GM12878 (cell line): ENCODE results near the gene ARHGAP20. TPM values are rescaled to one million over a fixed set of nuclear protein-coding genes. Genes with fewer than 3 reads are reported as not detected.

Experiments
- ATAC-seq: fragments of 200-7000 bp; cut with Tn5 transposase; 3 replicates; pipeline ENCODE4 v1.9.1; 2020; ENCODE audit warnings: mild to moderate bottlenecking, moderate library complexity
- BruUV-seq: library from RNA; stranded (reverse); fragments of 400-500 nt; replicated peaks from 2 replicates; lab custom pipeline; 2021; lab: Mats Ljungman, UMichigan
- CTCF ChIA-PET: fragments of 300-600 bp; sonication (Branson Sonifier 250); formaldehyde crosslinking; extraction: SDS; loops from one replicate; lab custom pipeline; 2021; ENCODE audit warnings: inconsistent platforms; lab: Yijun Ruan, JAX
- POLR2A ChIA-PET: fragments of 350-600 bp; formaldehyde crosslinking; extraction: SDS; loops from one replicate; lab custom pipeline; 2021; ENCODE audit warnings: inconsistent platforms; lab: Charles Lee
- RAD21 ChIA-PET: fragments of 300-600 bp; sonication (Branson Sonifier 250); formaldehyde crosslinking; loops from one replicate; lab custom pipeline; 2023; ENCODE audit warnings: antibody characterized with exemption; ENCODE audit not compliant: unreplicated experiment; lab: Charles Lee
- SMC1A ChIA-PET: fragments of 300-600 bp; sonication (Branson Sonifier 250); formaldehyde crosslinking; loops from one replicate; lab custom pipeline; 2023; ENCODE audit not compliant: unreplicated experiment, uncharacterized antibody; lab: Charles Lee
- DNase-seq: peaks from one replicate; pipeline ENCODE4 v3.0.0-alpha.2; 2011; ENCODE audit warnings: low read depth, low spot score
- FAIRE-seq: peaks from 3 replicates; lab custom pipeline; 2011; peaks lifted over from hg19 to GRCh38; lab: Jason Lieb, UNC
- H2AFZ ChIP-seq: 2 replicates; pipeline ENCODE4 v1.6.0; 2011; ENCODE audit warnings: low read depth, low read length, control low read depth; ENCODE audit not compliant: control insufficient read depth
- H3K27ac ChIP-seq: 2 replicates; pipeline ENCODE4 v1.5.1; 2011; ENCODE audit warnings: control low read depth; ENCODE audit not compliant: control insufficient read depth, insufficient read depth
- H3K27me3 ChIP-seq, 2 experiments: replicated peaks in 1 of 2; 2 replicates each; pipeline versions ENCODE4 v1.6.0 to v1.6.1; 2011; ENCODE audit warnings: low read length in 1 of 2; ENCODE audit not compliant: control insufficient read depth in 2 of 2, insufficient read depth in 2 of 2
- H3K36me3 ChIP-seq, 2 experiments: 2 replicates each; pipeline ENCODE4 v1.5.1; 2011; ENCODE audit warnings: low read length in 1 of 2; ENCODE audit not compliant: control insufficient read depth in 2 of 2, insufficient read depth in 2 of 2
- H3K4me1 ChIP-seq: 2 replicates; pipeline ENCODE4 v1.6.1; 2011; ENCODE audit warnings: mild to moderate bottlenecking, low read length, moderate library complexity, mixed read lengths; ENCODE audit not compliant: control insufficient read depth, insufficient read depth
- H3K4me2 ChIP-seq: 2 replicates; pipeline ENCODE4 v1.6.0; 2011; ENCODE audit warnings: control low read depth; ENCODE audit not compliant: control insufficient read depth, insufficient read depth
- H3K4me3 ChIP-seq: fragments of 200-600 bp; sonication (generic); 2 replicates; pipeline ENCODE4 v1.5.1; 2016
- H3K79me2 ChIP-seq: 2 replicates; pipeline ENCODE4 v1.6.0; 2011; ENCODE audit warnings: low read length; ENCODE audit not compliant: control insufficient read depth, insufficient read depth
- H3K9ac ChIP-seq: 2 replicates; pipeline ENCODE4 v1.8.0; 2011; ENCODE audit warnings: low read length, control low read depth, mixed read lengths; ENCODE audit not compliant: control insufficient read depth, insufficient read depth
- H3K9me3 ChIP-seq: replicated peaks from 3 replicates; pipeline ENCODE4 v1.5.1; 2011; ENCODE audit warnings: mild to moderate bottlenecking, low read length; ENCODE audit not compliant: control insufficient read depth, insufficient read depth
- H4K20me1 ChIP-seq: 2 replicates; pipeline ENCODE4 v1.6.0; 2011; ENCODE audit not compliant: control insufficient read depth, insufficient read depth
- CBFB ChIP-seq: IDR thresholded peaks from 2 replicates; pipeline ENCODE4 v1.6.1; 2016; ENCODE audit warnings: antibody characterized with exemption, low read depth
- CHD4 ChIP-seq: fragments of 200-600 bp; sonication (generic); IDR thresholded peaks from 2 replicates; pipeline ENCODE4 v1.6.1; 2016; ENCODE audit warnings: mild to moderate bottlenecking
- CREB1 ChIP-seq: IDR thresholded peaks from 2 replicates; pipeline ENCODE4 v1.6.1; 2012; ENCODE audit warnings: low read depth, mild to moderate bottlenecking, inconsistent platforms
- EGR1 ChIP-seq, 2 experiments: IDR thresholded peaks; 1 replicate in 1 of 2; 2 replicates in 1 of 2; pipeline ENCODE4 v1.6.1; 2011 to 2012; ENCODE audit warnings: low read depth in 2 of 2, low read length in 2 of 2, borderline replicate concordance in 1 of 2, mild to moderate bottlenecking in 1 of 2, moderate library complexity in 1 of 2
- EP300 ChIP-seq, 2 experiments: fragments of 150-350 bp in 1 of 2; IDR thresholded peaks; 2 replicates each; pipeline ENCODE4 v1.6.1; 2011 to 2012; ENCODE audit warnings: low read depth in 2 of 2, low read length in 2 of 2, borderline replicate concordance in 1 of 2, improper control_type of control experiment in 1 of 2, inconsistent platforms in 1 of 2; ENCODE audit not compliant: control insufficient read depth in 1 of 2
- GATAD2B ChIP-seq: fragments of 450-650 bp; conservative IDR thresholded peaks from 2 replicates; pipeline ENCODE4 v1.6.1; 2017; ENCODE audit warnings: low read depth, mild to moderate bottlenecking, moderate library complexity
- IKZF1 ChIP-seq: fragments of 450-650 bp; conservative IDR thresholded peaks from 2 replicates; pipeline ENCODE4 v1.6.1; 2017; ENCODE audit warnings: antibody characterized with exemption, mild to moderate bottlenecking
- MEF2A ChIP-seq: IDR thresholded peaks from 2 replicates; pipeline ENCODE4 v1.6.1; 2011; ENCODE audit warnings: low read depth, mild to moderate bottlenecking, low read length, moderate library complexity; ENCODE audit not compliant: insufficient read depth
- NR2C1 ChIP-seq: fragments of 450-650 bp; IDR thresholded peaks from 2 replicates; pipeline ENCODE4 v1.6.1; 2017; ENCODE audit warnings: antibody characterized with exemption, mild to moderate bottlenecking, moderate library complexity
- NRF1 ChIP-seq: conservative IDR thresholded peaks from 2 replicates; pipeline ENCODE4 v1.6.1; 2011; ENCODE audit warnings: mild to moderate bottlenecking, low read depth, low read length, improper control_type of control experiment
- POLR2AphosphoS5 ChIP-seq: IDR thresholded peaks from 2 replicates; pipeline ENCODE4 v1.6.1; 2011; ENCODE audit warnings: mild to moderate bottlenecking, low read length, inconsistent platforms
- RB1 ChIP-seq: fragments of 450-650 bp; formaldehyde crosslinking; IDR thresholded peaks from 2 replicates; pipeline ENCODE4 v1.6.1; 2017; ENCODE audit warnings: mild to moderate bottlenecking, borderline replicate concordance
- RFX5 ChIP-seq: IDR thresholded peaks from 2 replicates; pipeline ENCODE4 v1.6.1; 2011; ENCODE audit warnings: low read depth, low read length, improper control_type of control experiment
- STAT3 ChIP-seq: IDR thresholded peaks from 2 replicates; pipeline ENCODE4 v1.6.1; 2011; ENCODE audit warnings: low read depth, low read length, improper control_type of control experiment
- TAF1 ChIP-seq: IDR thresholded peaks from 2 replicates; pipeline ENCODE4 v1.6.1; 2011; ENCODE audit warnings: mild to moderate bottlenecking, low read depth, low read length, borderline replicate concordance
- USF2 ChIP-seq: IDR thresholded peaks from 2 replicates; pipeline ENCODE4 v1.6.1; 2011; ENCODE audit warnings: low read depth, low read length, improper control_type of control experiment, borderline replicate concordance
- WGBS: methylation state at CpG from one replicate; pipeline ENCODE4 v1.1.6; 2016; ENCODE audit warnings: low lambda C conversion rate; ENCODE audit not compliant: insufficient replicate concordance, insufficient coverage; ENCODE audit errors: missing lambda C conversion rate; 5-methylcytosine and 5-hydroxymethylcytosine counted together
- in situ Hi-C: fragments of 300-500 bp; cut with MboI; formaldehyde crosslinking; loops from 9 replicates; pipeline ENCODE4 v1.14.3; 2018; ENCODE audit warnings: mixed read lengths
- intact Hi-C: fragments of 100-400 bp; cut with micrococcal nuclease; formaldehyde crosslinking; loops from one replicate; pipeline ENCODE4 v1.14.2; 2022; ENCODE audit not compliant: unreplicated experiment
- polyA plus RNA-seq, 11 experiments: library from polyadenylated mRNA; depleted of rRNA in 4 of 11; unstranded in 6 of 11; stranded (reverse) in 5 of 11; fragments of >200 nt; fragmentation: Nextera tagmentation in 4 of 11; fragmentation: Illumina TruSeq in 1 of 11; extraction: Ambion mirVana in 4 of 11; extraction: Trizol in 1 of 11; gene quantifications; 1 replicate in 1 of 11; 2 replicates in 10 of 11; pipeline versions ENCODE4 v1.2.1 to v1.2.3, GENCODE V29; 2011 to 2016; ENCODE audit warnings: inconsistent platforms in 2 of 11, missing spikeins in 2 of 11, low read depth in 1 of 11
- total RNA-seq, 4 experiments: library from RNA; depleted of rRNA in 3 of 4; stranded (reverse); fragments of >200 nt in 3 of 4; fragmentation: Illumina TruSeq in 1 of 4; extraction: Trizol in 1 of 4; gene quantifications; 2 replicates each; pipeline versions ENCODE4 v1.2.1 to v1.2.3, GENCODE V29; 2013 to 2021
- TF ChIP-seq, protein P1 (sequence below): IDR thresholded peaks from 2 replicates; pipeline ENCODE4 v1.6.1; 2012; ENCODE audit warnings: mild to moderate bottlenecking, low read depth, low read length
- TF ChIP-seq, protein P2 (sequence below): fragments of 450-650 bp; IDR thresholded peaks from 2 replicates; pipeline ENCODE4 v1.6.1; 2016; ENCODE audit warnings: mild to moderate bottlenecking, moderate library complexity, borderline replicate concordance

ARHGAP20 gene
- total and polyA plus RNA-seq, 10 of the 15 experiments (the other 5 are each of a cell fraction or from before 2014, with no cell fraction given): 0.01 TPM; not detected in 9

GRCh38 chr11:110691926-110692325, 20.3 kb downstream of the ARHGAP20 start:
- Histone ChIP-seq H3K79me2 (no peaks in the 10 kb centered on the region), H3K27ac (no peak overlapping the region), H3K4me3 (no peak overlapping the region), H3K4me1 (no peaks in the 10 kb centered on the region), H4K20me1 (no peaks in the 10 kb centered on the region), H3K9me3 (no peaks in the 10 kb centered on the region), H2AFZ (no peak overlapping the region), H3K27me3 (no peaks in the 10 kb centered on the region), H3K36me3 (no peaks in the 10 kb centered on the region), H3K4me2 (no peak overlapping the region), H3K9ac (no peak overlapping the region)
- TF ChIP-seq RB1 (no peak), IKZF1 (no peak), CBFB (no peak), TAF1 (no peak), CHD4 (no peak), USF2 (no peak), EGR1 (IDR thresholded peaks at IDR 0.05; ENCODE audit: borderline replicate concordance in 1 of 2, low read depth in 2 of 2, low read length in 2 of 2) (no peak), EP300 (IDR thresholded peaks at IDR 0.05; ENCODE audit: borderline replicate concordance in 1 of 2, control insufficient read depth in 1 of 2, low read depth in 2 of 2, low read length in 2 of 2) (no peak), MEF2A (no peak), NRF1 (no peak), CREB1 (no peak), NR2C1 (no peak), STAT3 (no peak), POLR2AphosphoS5 (no peak), GATAD2B (no peak), RFX5 (no peak)
- TF ChIP-seq, protein P1, sequence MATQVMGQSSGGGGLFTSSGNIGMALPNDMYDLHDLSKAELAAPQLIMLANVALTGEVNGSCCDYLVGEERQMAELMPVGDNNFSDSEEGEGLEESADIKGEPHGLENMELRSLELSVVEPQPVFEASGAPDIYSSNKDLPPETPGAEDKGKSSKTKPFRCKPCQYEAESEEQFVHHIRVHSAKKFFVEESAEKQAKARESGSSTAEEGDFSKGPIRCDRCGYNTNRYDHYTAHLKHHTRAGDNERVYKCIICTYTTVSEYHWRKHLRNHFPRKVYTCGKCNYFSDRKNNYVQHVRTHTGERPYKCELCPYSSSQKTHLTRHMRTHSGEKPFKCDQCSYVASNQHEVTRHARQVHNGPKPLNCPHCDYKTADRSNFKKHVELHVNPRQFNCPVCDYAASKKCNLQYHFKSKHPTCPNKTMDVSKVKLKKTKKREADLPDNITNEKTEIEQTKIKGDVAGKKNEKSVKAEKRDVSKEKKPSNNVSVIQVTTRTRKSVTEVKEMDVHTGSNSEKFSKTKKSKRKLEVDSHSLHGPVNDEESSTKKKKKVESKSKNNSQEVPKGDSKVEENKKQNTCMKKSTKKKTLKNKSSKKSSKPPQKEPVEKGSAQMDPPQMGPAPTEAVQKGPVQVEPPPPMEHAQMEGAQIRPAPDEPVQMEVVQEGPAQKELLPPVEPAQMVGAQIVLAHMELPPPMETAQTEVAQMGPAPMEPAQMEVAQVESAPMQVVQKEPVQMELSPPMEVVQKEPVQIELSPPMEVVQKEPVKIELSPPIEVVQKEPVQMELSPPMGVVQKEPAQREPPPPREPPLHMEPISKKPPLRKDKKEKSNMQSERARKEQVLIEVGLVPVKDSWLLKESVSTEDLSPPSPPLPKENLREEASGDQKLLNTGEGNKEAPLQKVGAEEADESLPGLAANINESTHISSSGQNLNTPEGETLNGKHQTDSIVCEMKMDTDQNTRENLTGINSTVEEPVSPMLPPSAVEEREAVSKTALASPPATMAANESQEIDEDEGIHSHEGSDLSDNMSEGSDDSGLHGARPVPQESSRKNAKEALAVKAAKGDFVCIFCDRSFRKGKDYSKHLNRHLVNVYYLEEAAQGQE: no peak
- TF ChIP-seq, protein P2, sequence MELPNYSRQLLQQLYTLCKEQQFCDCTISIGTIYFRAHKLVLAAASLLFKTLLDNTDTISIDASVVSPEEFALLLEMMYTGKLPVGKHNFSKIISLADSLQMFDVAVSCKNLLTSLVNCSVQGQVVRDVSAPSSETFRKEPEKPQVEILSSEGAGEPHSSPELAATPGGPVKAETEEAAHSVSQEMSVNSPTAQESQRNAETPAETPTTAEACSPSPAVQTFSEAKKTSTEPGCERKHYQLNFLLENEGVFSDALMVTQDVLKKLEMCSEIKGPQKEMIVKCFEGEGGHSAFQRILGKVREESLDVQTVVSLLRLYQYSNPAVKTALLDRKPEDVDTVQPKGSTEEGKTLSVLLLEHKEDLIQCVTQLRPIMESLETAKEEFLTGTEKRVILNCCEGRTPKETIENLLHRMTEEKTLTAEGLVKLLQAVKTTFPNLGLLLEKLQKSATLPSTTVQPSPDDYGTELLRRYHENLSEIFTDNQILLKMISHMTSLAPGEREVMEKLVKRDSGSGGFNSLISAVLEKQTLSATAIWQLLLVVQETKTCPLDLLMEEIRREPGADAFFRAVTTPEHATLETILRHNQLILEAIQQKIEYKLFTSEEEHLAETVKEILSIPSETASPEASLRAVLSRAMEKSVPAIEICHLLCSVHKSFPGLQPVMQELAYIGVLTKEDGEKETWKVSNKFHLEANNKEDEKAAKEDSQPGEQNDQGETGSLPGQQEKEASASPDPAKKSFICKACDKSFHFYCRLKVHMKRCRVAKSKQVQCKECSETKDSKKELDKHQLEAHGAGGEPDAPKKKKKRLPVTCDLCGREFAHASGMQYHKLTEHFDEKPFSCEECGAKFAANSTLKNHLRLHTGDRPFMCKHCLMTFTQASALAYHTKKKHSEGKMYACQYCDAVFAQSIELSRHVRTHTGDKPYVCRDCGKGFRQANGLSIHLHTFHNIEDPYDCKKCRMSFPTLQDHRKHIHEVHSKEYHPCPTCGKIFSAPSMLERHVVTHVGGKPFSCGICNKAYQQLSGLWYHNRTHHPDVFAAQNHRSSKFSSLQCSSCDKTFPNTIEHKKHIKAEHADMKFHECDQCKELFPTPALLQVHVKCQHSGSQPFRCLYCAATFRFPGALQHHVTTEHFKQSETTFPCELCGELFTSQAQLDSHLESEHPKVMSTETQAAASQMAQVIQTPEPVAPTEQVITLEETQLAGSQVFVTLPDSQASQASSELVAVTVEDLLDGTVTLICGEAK: no peak
- intact Hi-C loops (no loop called here), in situ Hi-C loops (no loop called here)
- ATAC-seq (no peak), DNase-seq (no peak), FAIRE-seq (no peak)
- ChIA-PET RAD21 (no interaction called here), SMC1A (interaction anchor here (0.9 kb wide), 1 partner anchor 259 kb away, joined by 3 read pairs; no protein-coding TSS in a partner anchor), POLR2A (no interaction called here), CTCF (no interaction called here)
- WGBS: 39% methylated on average over 4 of the region's 4 CpGs
- BruUV-seq: no TSS peak
